HFFc6 (cell line): ENCODE results near the gene NELL2. TPM values are rescaled to one million over a fixed set of nuclear protein-coding genes. Genes with fewer than 3 reads are reported as not detected.

Experiments used
- DNase-seq: peaks from one replicate; pipeline ENCODE4 v3.0.0-alpha.2; 2018
- H3K27ac Mint-ChIP-seq: 2 replicates; pipeline ENCODE4 v1.8.0; 2020; ENCODE audit warnings: mild to moderate bottlenecking, mixed read lengths
- H3K27me3 Mint-ChIP-seq: 2 replicates; pipeline ENCODE4 v1.8.0; 2021; ENCODE audit warnings: mild to moderate bottlenecking, moderate library complexity, mixed read lengths; ENCODE audit not compliant: insufficient read depth
- H3K36me3 Mint-ChIP-seq: 2 replicates; pipeline ENCODE4 v1.8.0; 2021; ENCODE audit warnings: low read depth, mixed read lengths
- H3K4me1 Mint-ChIP-seq: 2 replicates; pipeline ENCODE4 v1.8.0; 2020; ENCODE audit warnings: low read depth, mixed read lengths
- H3K4me3 Mint-ChIP-seq: 2 replicates; pipeline ENCODE4 v1.8.0; 2020; ENCODE audit warnings: mild to moderate bottlenecking, moderate library complexity, mixed read lengths
- H3K9me3 Mint-ChIP-seq: 2 replicates; pipeline ENCODE4 v1.8.0; 2020; ENCODE audit warnings: mild to moderate bottlenecking, mixed read lengths
- total RNA-seq, 6 experiments: library from RNA; stranded (reverse); fragmentation: NEBNext Ultra II Directional; extraction: Animal tissue kit (Norgen Biotek cat#: 25700); gene quantifications; 2 replicates in 1 of 6; 3 replicates in 5 of 6; pipeline ENCODE4 v1.2.3, GENCODE V29; 2021
- TF ChIP-seq, protein P1 (sequence below): fragments of 200-600 bp; sonication (generic); IDR thresholded peaks from 2 replicates; pipeline ENCODE4 v1.5.0; 2021; ENCODE audit warnings: antibody characterized with exemption, mild to moderate bottlenecking

Gene NELL2
- total RNA-seq, 6 experiments from 2014 or later = not detected

DNA sequence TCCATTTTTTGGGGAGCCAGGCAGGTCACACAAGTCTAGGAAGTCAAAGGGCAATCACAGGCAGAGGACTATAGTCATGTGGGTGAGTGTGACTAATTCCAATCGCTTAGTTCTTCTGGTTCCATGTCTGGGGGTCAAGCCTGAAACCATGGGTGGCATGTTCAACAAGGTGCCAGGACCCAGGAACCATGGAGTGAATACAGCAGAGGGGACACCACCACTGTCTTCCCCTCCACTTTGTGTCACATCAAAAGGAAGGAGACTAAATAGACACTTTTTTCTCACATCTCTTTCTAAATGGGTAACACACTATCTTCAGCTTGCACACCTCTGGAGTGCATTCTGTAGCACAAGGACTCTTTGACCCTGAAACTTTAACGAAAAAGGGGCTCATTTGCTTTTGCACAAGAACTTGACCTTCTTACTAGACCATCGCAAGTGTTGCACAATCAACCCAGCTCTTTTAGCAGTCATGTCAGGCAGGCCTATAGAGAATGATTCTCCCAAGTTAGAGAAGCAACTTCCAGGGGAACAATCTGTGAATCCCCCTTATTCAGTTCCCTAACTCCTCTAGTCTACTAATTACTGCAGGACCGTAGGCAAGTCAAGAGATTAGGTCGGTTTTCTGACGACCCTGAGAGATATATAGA, 398.7 kb downstream of the NELL2 start:
- DNase-seq = no peak
- TF ChIP-seq, protein P1, sequence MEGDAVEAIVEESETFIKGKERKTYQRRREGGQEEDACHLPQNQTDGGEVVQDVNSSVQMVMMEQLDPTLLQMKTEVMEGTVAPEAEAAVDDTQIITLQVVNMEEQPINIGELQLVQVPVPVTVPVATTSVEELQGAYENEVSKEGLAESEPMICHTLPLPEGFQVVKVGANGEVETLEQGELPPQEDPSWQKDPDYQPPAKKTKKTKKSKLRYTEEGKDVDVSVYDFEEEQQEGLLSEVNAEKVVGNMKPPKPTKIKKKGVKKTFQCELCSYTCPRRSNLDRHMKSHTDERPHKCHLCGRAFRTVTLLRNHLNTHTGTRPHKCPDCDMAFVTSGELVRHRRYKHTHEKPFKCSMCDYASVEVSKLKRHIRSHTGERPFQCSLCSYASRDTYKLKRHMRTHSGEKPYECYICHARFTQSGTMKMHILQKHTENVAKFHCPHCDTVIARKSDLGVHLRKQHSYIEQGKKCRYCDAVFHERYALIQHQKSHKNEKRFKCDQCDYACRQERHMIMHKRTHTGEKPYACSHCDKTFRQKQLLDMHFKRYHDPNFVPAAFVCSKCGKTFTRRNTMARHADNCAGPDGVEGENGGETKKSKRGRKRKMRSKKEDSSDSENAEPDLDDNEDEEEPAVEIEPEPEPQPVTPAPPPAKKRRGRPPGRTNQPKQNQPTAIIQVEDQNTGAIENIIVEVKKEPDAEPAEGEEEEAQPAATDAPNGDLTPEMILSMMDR = no peak
- Mint-ChIP-seq H3K4me1 (no peaks in the 10 kb centered on the region), H3K27me3 (no peaks in the 10 kb centered on the region; the same call in 1 of the 2 replicates), H3K27ac (no peak overlapping the region), H3K36me3 (no peaks in the 10 kb centered on the region), H3K9me3 (peaks cover 28% of the 10 kb centered on the region), H3K4me3 (no peak overlapping the region)

DNA sequence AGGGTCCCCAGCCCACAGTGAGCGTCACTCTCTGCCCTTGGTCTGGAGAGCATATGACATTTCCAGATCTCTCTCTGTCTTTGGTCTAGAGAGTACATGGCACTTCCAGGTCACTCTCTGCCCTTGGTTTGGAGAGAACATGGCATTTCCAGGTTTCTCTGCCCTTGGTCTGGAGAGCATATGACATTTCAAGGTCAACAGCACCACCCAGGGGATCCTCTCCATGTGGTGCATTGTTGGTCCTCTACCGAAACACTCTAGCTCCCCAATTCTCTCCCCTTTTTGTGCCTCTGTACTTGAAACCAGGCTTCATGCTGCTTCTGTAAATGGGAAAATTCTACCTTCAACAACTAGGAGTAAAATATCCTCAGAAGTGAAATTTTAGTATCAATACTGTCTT, 399.4 kb downstream of the NELL2 start:
- no peak for DNase-seq
- Mint-ChIP-seq H3K27me3 (no peaks in the 10 kb centered on the region; the same call in 1 of the 2 replicates), H3K9me3 (peaks cover 26% of the 10 kb centered on the region), H3K36me3 (no peaks in the 10 kb centered on the region), H3K27ac (no peak overlapping the region), H3K4me1 (no peaks in the 10 kb centered on the region), H3K4me3 (no peak overlapping the region)
- TF ChIP-seq, protein P1 = no peak

DNA sequence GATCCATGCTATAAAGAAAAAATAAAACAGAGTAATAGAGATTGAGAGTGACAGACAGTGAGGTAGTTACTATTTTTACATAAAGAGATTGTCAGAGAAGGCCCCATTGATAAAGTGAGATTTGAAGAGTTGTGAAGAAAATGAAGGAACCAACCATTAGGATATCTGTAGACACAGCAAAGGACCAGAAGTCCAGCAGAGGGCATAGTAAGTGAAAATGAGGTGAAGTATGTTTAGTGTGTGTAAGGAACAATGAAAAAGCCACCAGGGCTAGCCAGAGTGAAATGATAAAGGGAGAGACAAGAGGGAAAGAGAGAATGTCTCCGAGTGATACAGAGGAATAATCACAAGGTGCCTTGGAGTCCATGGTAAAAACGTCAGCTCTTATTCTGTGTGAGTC, 411.0 kb downstream of the NELL2 start:
- DNase-seq = no peak
- TF ChIP-seq, protein P1 = no peak; the same call in 1 of the 2 replicates
- Mint-ChIP-seq H3K4me3 (no peak overlapping the region), H3K9me3 (peaks cover 19% of the 10 kb centered on the region), H3K4me1 (no peaks in the 10 kb centered on the region), H3K27me3 (no peaks in the 10 kb centered on the region), H3K27ac (no peak overlapping the region), H3K36me3 (no peaks in the 10 kb centered on the region; the same call in 1 of the 2 replicates)

DNA sequence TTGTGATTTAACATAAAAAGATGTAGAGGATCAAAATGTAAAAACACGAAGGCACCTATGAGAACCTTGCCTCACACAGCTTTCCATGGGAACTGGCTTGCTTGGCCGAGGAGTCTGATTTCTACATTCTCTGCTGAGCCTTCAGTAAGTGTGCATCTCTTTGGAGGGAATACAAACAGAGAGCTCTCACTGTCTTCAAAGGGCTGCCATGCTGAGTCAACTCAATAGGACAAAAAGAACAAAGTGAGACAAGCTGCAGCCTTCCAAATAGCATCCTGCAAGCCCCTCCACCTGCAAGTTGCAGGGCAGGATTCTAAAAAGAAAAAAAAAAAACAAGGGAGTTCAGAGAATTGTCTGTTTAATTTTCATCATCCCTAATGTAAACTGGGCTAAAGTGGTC, 411.9 kb downstream of the NELL2 start:
- peaks cover 19% of the 10 kb centered on the region for H3K9me3 Mint-ChIP-seq
- H3K4me1 Mint-ChIP-seq = no peaks in the 10 kb centered on the region
- no peaks in the 10 kb centered on the region for H3K27me3 Mint-ChIP-seq
- TF ChIP-seq, protein P1 = no peak
- no peak overlapping the region for H3K27ac Mint-ChIP-seq
- no peak overlapping the region for H3K4me3 Mint-ChIP-seq
- no peaks in the 10 kb centered on the region; the same call in 1 of the 2 replicates for H3K36me3 Mint-ChIP-seq
- no peak for DNase-seq

DNA sequence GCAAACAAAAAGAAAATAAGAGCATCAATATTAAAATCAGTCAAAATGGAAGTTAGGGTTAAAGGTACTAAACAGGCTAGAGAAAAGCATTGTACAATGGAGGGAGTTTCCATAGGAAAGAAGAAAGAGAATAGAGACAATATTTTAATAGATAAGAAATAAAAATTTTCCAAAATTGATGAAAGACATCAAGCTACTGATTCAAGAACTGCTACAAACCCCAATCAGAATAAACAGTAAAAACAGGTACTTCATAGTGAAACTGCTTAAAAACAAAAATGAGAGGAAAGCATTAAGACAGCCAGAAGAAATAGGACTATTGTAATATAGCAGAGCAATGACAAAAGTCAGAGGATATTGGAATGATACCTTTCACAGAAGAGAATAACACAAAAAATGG, 413.4 kb downstream of the NELL2 start:
- Mint-ChIP-seq H3K27me3 (no peaks in the 10 kb centered on the region), H3K9me3 (peaks cover 19% of the 10 kb centered on the region), H3K4me1 (no peaks in the 10 kb centered on the region), H3K27ac (no peak overlapping the region), H3K36me3 (no peaks in the 10 kb centered on the region; the same call in 1 of the 2 replicates), H3K4me3 (no peak overlapping the region)
- no peak for DNase-seq
- TF ChIP-seq, protein P1 = no peak
